Urothelium cell line (cell line): ENCODE results near the gene AMPH.
"Not testable (repeated sequence)": the region's sequence is repeated elsewhere in the genome, so short reads cannot be mapped to it uniquely, and the experiment has no call there.

ENCODE experiments used
- DNase-seq: peaks from one replicate; pipeline ENCODE4 v3.0.0; 2011; ENCODE audit warnings: low spot score, mixed read lengths
- FAIRE-seq: peaks from 2 replicates; lab custom pipeline; 2011; peaks lifted over from hg19 to GRCh38; lab: Jason Lieb, UNC

The AMPH gene

GRCh38 chr7:38359071-38359601 is 272.0 kb downstream of the AMPH start:
- FAIRE-seq = peak; percentile 13
- DNase-seq = not testable (repeated sequence)

- FAIRE-seq = not testable (repeated sequence)
Measured at GRCh38 chr7:38358273-38358831, 272.8 kb downstream of the AMPH start.

GRCh38 chr7:38354271-38354851 is 276.8 kb downstream of the AMPH start:
- DNase-seq = peak; percentile 68
- not testable (repeated sequence) for FAIRE-seq

More at GRCh38 chr7:38358273-38358831, 272.8 kb downstream of the AMPH start:
- not testable (repeated sequence) for DNase-seq

GRCh38 chr7:38353431-38353881 is 277.7 kb downstream of the AMPH start:
- not testable (repeated sequence) for FAIRE-seq, DNase-seq

- FAIRE-seq = no peak
- no peak for DNase-seq
Measured at GRCh38 chr7:38351601-38352000, 279.6 kb downstream of the AMPH start.

GRCh38 chr7:38350777-38351176 is 280.4 kb downstream of the AMPH start:
- DNase-seq, FAIRE-seq: not testable (repeated sequence)

- FAIRE-seq = peak; percentile 75
- not testable (repeated sequence) for DNase-seq
Measured at GRCh38 chr7:38349869-38350583, 281.1 kb downstream of the AMPH start.

GRCh38 chr7:38349126-38349795 is 281.9 kb downstream of the AMPH start:
- not testable (repeated sequence) for FAIRE-seq

GRCh38 chr7:38345299-38346172 is 285.6 kb downstream of the AMPH start:
- DNase-seq = peak; percentile 70
- FAIRE-seq = not testable (repeated sequence)

More at GRCh38 chr7:38349126-38349795, 281.9 kb downstream of the AMPH start:
- not testable (repeated sequence) for DNase-seq

- FAIRE-seq, DNase-seq: not testable (repeated sequence)
Measured at GRCh38 chr7:38344741-38345140, 286.4 kb downstream of the AMPH start.

GRCh38 chr7:38342135-38342534 is 289.0 kb downstream of the AMPH start:
- not testable (repeated sequence) for FAIRE-seq, DNase-seq

GRCh38 chr7:38341172-38341705 is 289.9 kb downstream of the AMPH start:
- FAIRE-seq, DNase-seq: not testable (repeated sequence)

- no peak for FAIRE-seq
- no peak for DNase-seq
Measured at GRCh38 chr7:38339953-38340819, 291.0 kb downstream of the AMPH start.

GRCh38 chr7:38336148-38336515 is 295.0 kb downstream of the AMPH start:
- FAIRE-seq, DNase-seq: not testable (repeated sequence)

GRCh38 chr7:38335492-38336147 is 295.6 kb downstream of the AMPH start:
- peak; percentile 85 for DNase-seq
- peak; percentile 78 for FAIRE-seq

GRCh38 chr7:38335128-38335491 is 296.1 kb downstream of the AMPH start:
- FAIRE-seq (no peak), DNase-seq (no peak)

- no peak for FAIRE-seq
- no peak for DNase-seq
Measured at GRCh38 chr7:38334163-38334562, 297.0 kb downstream of the AMPH start.
